ENCODE measurements around the gene LDAF1. TPM values are rescaled to one million over a fixed set of nuclear protein-coding genes. Genes with fewer than 3 reads are reported as not detected.

The LDAF1 gene
- total and polyA plus RNA-seq, 2 donors (not counting 1 experiment from before 2014, with no cell fraction given), result 11.3 to 21.1 TPM

DNA sequence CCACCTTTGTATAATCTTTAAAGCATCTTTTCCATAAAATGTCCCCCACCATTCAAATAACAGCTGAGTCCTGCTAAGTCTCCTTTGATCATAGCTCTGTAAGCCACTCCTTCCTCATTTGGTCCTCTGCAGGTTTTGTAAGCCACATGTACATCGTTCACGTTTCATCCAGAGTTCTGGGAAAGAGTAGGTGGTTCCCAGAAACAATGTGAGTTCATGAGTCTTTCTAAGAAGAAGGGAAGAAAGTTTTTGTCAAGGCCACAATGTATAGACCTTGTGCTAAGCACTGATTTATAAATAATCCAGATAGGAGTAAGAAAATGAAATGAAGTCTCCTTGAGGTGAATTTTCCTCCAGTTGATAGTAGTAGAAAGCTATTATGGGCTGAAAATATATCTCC lies 66.3 kb downstream of the LDAF1 start:
- H3K27me3 ChIP-seq (replicated peaks in 1 of 4; ENCODE audit: control extremely low read depth in 1 of 4, control insufficient read depth in 3 of 4, insufficient read depth in 4 of 4, low read length in 3 of 4), result peaks cover 0 to 24% (median 7%) of the 10 kb centered on the region in 4 experiments
- peaks cover 64% of the 10 kb centered on the region for H3K27me3 Mint-ChIP-seq
- intact Hi-C loops (cut with micrococcal nuclease), result no loop called here
- ATAC-seq (ENCODE audit: low read depth) (no peak), DNase-seq (no peak)
- H3K79me2 ChIP-seq (ENCODE audit: control insufficient read depth, insufficient read depth, low read length), result no peaks in the 10 kb centered on the region
- ChIA-PET POLR2A (no interaction called here), CTCF (interaction anchor here (0.8 to 1.6 kb wide), 2 partner anchors 35 to 52 kb away, joined by 3 read pairs; no protein-coding TSS in a partner anchor)
- no peak overlapping the region for H3K27ac Mint-ChIP-seq
- no peak for TF ChIP-seq EZH2 (IDR thresholded peaks at IDR 0.05; ENCODE audit: borderline replicate concordance, insufficient read depth, low read depth, low read length, poor library complexity, severe bottlenecking)
- TF ChIP-seq, protein P1, sequence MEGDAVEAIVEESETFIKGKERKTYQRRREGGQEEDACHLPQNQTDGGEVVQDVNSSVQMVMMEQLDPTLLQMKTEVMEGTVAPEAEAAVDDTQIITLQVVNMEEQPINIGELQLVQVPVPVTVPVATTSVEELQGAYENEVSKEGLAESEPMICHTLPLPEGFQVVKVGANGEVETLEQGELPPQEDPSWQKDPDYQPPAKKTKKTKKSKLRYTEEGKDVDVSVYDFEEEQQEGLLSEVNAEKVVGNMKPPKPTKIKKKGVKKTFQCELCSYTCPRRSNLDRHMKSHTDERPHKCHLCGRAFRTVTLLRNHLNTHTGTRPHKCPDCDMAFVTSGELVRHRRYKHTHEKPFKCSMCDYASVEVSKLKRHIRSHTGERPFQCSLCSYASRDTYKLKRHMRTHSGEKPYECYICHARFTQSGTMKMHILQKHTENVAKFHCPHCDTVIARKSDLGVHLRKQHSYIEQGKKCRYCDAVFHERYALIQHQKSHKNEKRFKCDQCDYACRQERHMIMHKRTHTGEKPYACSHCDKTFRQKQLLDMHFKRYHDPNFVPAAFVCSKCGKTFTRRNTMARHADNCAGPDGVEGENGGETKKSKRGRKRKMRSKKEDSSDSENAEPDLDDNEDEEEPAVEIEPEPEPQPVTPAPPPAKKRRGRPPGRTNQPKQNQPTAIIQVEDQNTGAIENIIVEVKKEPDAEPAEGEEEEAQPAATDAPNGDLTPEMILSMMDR (IDR thresholded peaks at IDR 0.05), result no peak
- peaks cover 15% of the 10 kb centered on the region for H3K4me1 Mint-ChIP-seq
- H3K4me3 ChIP-seq (ENCODE audit: control extremely low read depth in 1 of 5, extremely low read depth in 1 of 5, insufficient read depth in 1 of 5, low read depth in 2 of 5, low read length in 4 of 5), result no peak overlapping the region
- H3K27ac ChIP-seq (ENCODE audit: low read length in 2 of 2), result no peak overlapping the region
- H4K20me1 ChIP-seq (ENCODE audit: control insufficient read depth, insufficient read depth, low read length, poor library complexity, severe bottlenecking), result no peaks in the 10 kb centered on the region
- no peak overlapping the region for H3K4me3 Mint-ChIP-seq
- no peaks in the 10 kb centered on the region for H3K36me3 ChIP-seq (replicated peaks in 1 of 2; ENCODE audit: control extremely low read depth in 1 of 2, control insufficient read depth in 1 of 2, extremely low read depth in 1 of 2, insufficient read depth in 2 of 2, low read length in 1 of 2)
- H2AFZ ChIP-seq (ENCODE audit: insufficient read depth, low read depth, low read length, poor library complexity, severe bottlenecking), result no peak overlapping the region
- H3K4me1 ChIP-seq (ENCODE audit: control insufficient read depth in 2 of 2, insufficient read depth in 2 of 2, low read length in 2 of 2), result no peaks in the 10 kb centered on the region
- H3K9me3 Mint-ChIP-seq (ENCODE audit: insufficient read depth), result no peaks in the 10 kb centered on the region
- H3K9me3 ChIP-seq (ENCODE audit: control extremely low read depth in 1 of 3, control insufficient read depth in 2 of 3, insufficient read depth in 1 of 3, low read length in 2 of 3), result no peaks in the 10 kb centered on the region
- H3K4me2 ChIP-seq (replicated peaks; ENCODE audit: low read depth, low read length, poor library complexity, severe bottlenecking), result no peak overlapping the region
- H3K9ac ChIP-seq (ENCODE audit: low read length), result no peak overlapping the region
- 20% methylated on average over 1 of the region's 2 CpGs for WGBS (ENCODE audit: insufficient coverage)

DNA sequence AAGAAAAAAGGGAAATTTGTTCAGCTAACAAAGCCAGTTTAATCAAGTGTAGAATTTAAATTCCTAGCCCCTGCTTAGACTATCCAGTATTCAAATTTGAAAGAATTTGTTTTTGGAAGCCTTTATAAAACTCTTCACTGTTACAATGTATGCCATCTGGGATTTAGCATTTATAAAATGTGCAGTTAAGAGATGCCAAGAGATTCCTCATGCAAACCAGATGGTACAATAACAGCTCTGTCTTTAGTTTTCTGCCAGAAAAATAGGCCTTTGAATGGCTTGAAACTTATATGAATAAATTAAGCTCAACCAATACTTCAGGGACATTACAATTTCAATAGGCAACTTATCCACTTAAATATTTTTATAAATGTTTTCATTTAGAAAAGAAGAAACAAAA lies 68.3 kb downstream of the LDAF1 start:
- TF ChIP-seq, protein P1 (IDR thresholded peaks at IDR 0.05), result no peak
- no peak for TF ChIP-seq EZH2 (IDR thresholded peaks at IDR 0.05; ENCODE audit: borderline replicate concordance, insufficient read depth, low read depth, low read length, poor library complexity, severe bottlenecking)
- Histone ChIP-seq H3K27me3 (replicated peaks in 1 of 4; ENCODE audit: control extremely low read depth in 1 of 4, control insufficient read depth in 3 of 4, insufficient read depth in 4 of 4, low read length in 3 of 4) (peaks cover 0 to 13% (median 5%) of the 10 kb centered on the region in 4 experiments), H3K9me3 (ENCODE audit: control extremely low read depth in 1 of 3, control insufficient read depth in 2 of 3, insufficient read depth in 1 of 3, low read length in 2 of 3) (no peaks in the 10 kb centered on the region), H3K4me2 (replicated peaks; ENCODE audit: low read depth, low read length, poor library complexity, severe bottlenecking) (no peak overlapping the region), H4K20me1 (ENCODE audit: control insufficient read depth, insufficient read depth, low read length, poor library complexity, severe bottlenecking) (no peaks in the 10 kb centered on the region), H3K36me3 (replicated peaks in 1 of 2; ENCODE audit: control extremely low read depth in 1 of 2, control insufficient read depth in 1 of 2, extremely low read depth in 1 of 2, insufficient read depth in 2 of 2, low read length in 1 of 2) (no peaks in the 10 kb centered on the region), H3K4me1 (ENCODE audit: control insufficient read depth in 2 of 2, insufficient read depth in 2 of 2, low read length in 2 of 2) (no peaks in the 10 kb centered on the region), H2AFZ (ENCODE audit: insufficient read depth, low read depth, low read length, poor library complexity, severe bottlenecking) (no peak overlapping the region), H3K9ac (ENCODE audit: low read length) (no peak overlapping the region), H3K4me3 (ENCODE audit: control extremely low read depth in 1 of 5, extremely low read depth in 1 of 5, insufficient read depth in 1 of 5, low read depth in 2 of 5, low read length in 4 of 5) (no peak overlapping the region), H3K27ac (ENCODE audit: low read length in 2 of 2) (no peak overlapping the region), H3K79me2 (ENCODE audit: control insufficient read depth, insufficient read depth, low read length) (no peaks in the 10 kb centered on the region)
- Mint-ChIP-seq H3K27ac (no peak overlapping the region), H3K4me3 (no peak overlapping the region), H3K9me3 (ENCODE audit: insufficient read depth) (no peaks in the 10 kb centered on the region), H3K4me1 (peaks cover 15% of the 10 kb centered on the region), H3K27me3 (peaks cover 63% of the 10 kb centered on the region)
- intact Hi-C loops (cut with micrococcal nuclease), result no loop called here
- ATAC-seq (ENCODE audit: low read depth) (no peak), DNase-seq (no peak)
- CTCF ChIA-PET, result no interaction called here
- POLR2A ChIA-PET, result no interaction called here
